K562 (cell line): Measurements from ENCODE around the gene ABR. TPM values are rescaled to one million over a fixed set of nuclear protein-coding genes. Genes with fewer than 3 reads are reported as not detected.

Source experiments
- ATAC-seq: fragments of 200-7000 bp; cut with Tn5 transposase; 3 replicates; pipeline ENCODE4 v1.9.1; 2020; ENCODE audit warnings: moderate library complexity
- BruUV-seq: library from RNA; stranded (reverse); fragments of 400-500 nt; replicated peaks from 2 replicates; lab custom pipeline; 2021; lab: Mats Ljungman, UMichigan
- CTCF ChIA-PET: fragments of 300-600 bp; formaldehyde crosslinking; extraction: SDS; loops from one replicate; lab custom pipeline; 2021; ENCODE audit warnings: low intra/inter-chr PET ratio; lab: Yijun Ruan, JAX
- POLR2A ChIA-PET: fragments of 300-600, 350-650 bp; sonication (Branson Sonifier 250); formaldehyde crosslinking; extraction: SDS; loops from one replicate; lab custom pipeline; 2021; ENCODE audit warnings: antibody characterized with exemption, inconsistent platforms; lab: Yijun Ruan, JAX
- DNase-seq, 4 experiments: peaks; one replicate each; pipeline versions ENCODE4 v3.0.0 to v3.0.0-alpha.2; 2011 to 2018; ENCODE audit warnings: low spot score in 3 of 4, mixed read lengths in 3 of 4; ENCODE audit errors: extremely low read depth in 1 of 4
- FAIRE-seq: peaks from 2 replicates; lab custom pipeline; 2011; peaks lifted over from hg19 to GRCh38; lab: Jason Lieb, UNC
- H2AFZ ChIP-seq: 2 replicates; pipeline ENCODE4 v1.6.0; 2011; ENCODE audit warnings: low read depth, low read length, control low read depth, inconsistent platforms
- H3K27ac ChIP-seq: fragments of 200-600 bp; 3 replicates; pipeline ENCODE4 v1.8.0; 2011; ENCODE audit warnings: low read depth, mild to moderate bottlenecking, control low read depth, inconsistent platforms, low read length, moderate library complexity, mixed read lengths; ENCODE audit errors: extremely low read depth
- H3K27me3 ChIP-seq, 2 experiments: fragments of 300-600 bp in 1 of 2; 2 replicates in 1 of 2; 3 replicates in 1 of 2; pipeline versions ENCODE4 v1.6.0 to v1.8.0; 2011; ENCODE audit warnings: inconsistent platforms in 2 of 2, low read length in 2 of 2, mild to moderate bottlenecking in 1 of 2, mixed read lengths in 1 of 2, moderate library complexity in 1 of 2; ENCODE audit not compliant: control insufficient read depth in 2 of 2, insufficient read depth in 2 of 2
- H3K36me3 ChIP-seq: fragments of 300-600 bp; 3 replicates; pipeline ENCODE4 v1.8.0; 2011; ENCODE audit warnings: mild to moderate bottlenecking, low read length, inconsistent platforms; ENCODE audit not compliant: control insufficient read depth, insufficient read depth
- H3K4me1 ChIP-seq, 2 experiments: fragments of 200-600 bp in 1 of 2; replicated peaks in 1 of 2; 2 replicates in 1 of 2; 3 replicates in 1 of 2; pipeline versions ENCODE4 v1.5.1 to v1.8.0; 2011; ENCODE audit warnings: inconsistent platforms in 2 of 2, low read length in 2 of 2, mild to moderate bottlenecking in 1 of 2, mixed read lengths in 1 of 2, moderate library complexity in 1 of 2; ENCODE audit not compliant: control insufficient read depth in 2 of 2, insufficient read depth in 2 of 2
- H3K4me2 ChIP-seq: 2 replicates; pipeline ENCODE4 v1.6.1; 2011; ENCODE audit warnings: low read length, control low read depth, inconsistent platforms, mixed read lengths; ENCODE audit not compliant: insufficient read depth
- H3K4me3 ChIP-seq: fragments of 200-600 bp; sonication (generic), shearing (Covaris generic); 2 replicates; pipeline ENCODE4 v1.5.1; 2016; ENCODE audit warnings: control low read depth, inconsistent platforms
- H3K79me2 ChIP-seq: fragments of 200-600 bp; 3 replicates; pipeline ENCODE4 v1.8.0; 2011; ENCODE audit warnings: low read length, inconsistent platforms; ENCODE audit not compliant: control insufficient read depth, insufficient read depth
- H3K9ac ChIP-seq, 2 experiments: 2 replicates each; pipeline versions ENCODE4 v1.6.0 to v1.6.1; 2011; ENCODE audit warnings: low read depth in 2 of 2, low read length in 2 of 2, control low read depth in 1 of 2, inconsistent platforms in 1 of 2, mild to moderate bottlenecking in 1 of 2, mixed read lengths in 1 of 2; ENCODE audit not compliant: insufficient read depth in 1 of 2
- H3K9me1 ChIP-seq: one replicate; pipeline ENCODE4 v1.6.0; 2011; ENCODE audit warnings: inconsistent platforms, mild to moderate bottlenecking, low read length, moderate library complexity; ENCODE audit not compliant: control insufficient read depth, insufficient read depth
- H3K9me3 ChIP-seq: replicated peaks from 2 replicates; pipeline ENCODE4 v1.5.1; 2011; ENCODE audit warnings: low read depth, low read length, inconsistent platforms; ENCODE audit not compliant: control insufficient read depth, insufficient read depth
- H4K20me1 ChIP-seq: replicated peaks from 2 replicates; pipeline ENCODE4 v1.6.1; 2011; ENCODE audit warnings: low read length, inconsistent platforms, mixed read lengths; ENCODE audit not compliant: control insufficient read depth, insufficient read depth
- CEBPB ChIP-seq: fragments of 450-650 bp; IDR thresholded peaks from 2 replicates; pipeline ENCODE4 v1.6.1; 2016; ENCODE audit warnings: missing genetic modification characterization, missing compliant biosample characterization
- CGGBP1 ChIP-seq: fragments of 250-450 bp; sonication (Bioruptor Pico); IDR thresholded peaks from 2 replicates; pipeline ENCODE4 v1.9.0; 2021; ENCODE audit warnings: mild to moderate bottlenecking
- CHD1 ChIP-seq: fragments of 200-600 bp; sonication (generic); IDR thresholded peaks from one replicate; pipeline ENCODE4 v1.6.1; 2012; ENCODE audit warnings: mild to moderate bottlenecking, moderate library complexity, low read length, inconsistent platforms
- PTRF ChIP-seq: fragments of 450-650 bp; IDR thresholded peaks from 2 replicates; pipeline ENCODE4 v1.6.1; 2016; ENCODE audit warnings: mild to moderate bottlenecking, missing genetic modification characterization, missing compliant biosample characterization
- PYGO2 ChIP-seq: fragments of 450-650 bp; IDR thresholded peaks from 2 replicates; pipeline ENCODE4 v1.6.1; 2016; ENCODE audit warnings: mild to moderate bottlenecking, missing genetic modification characterization, moderate library complexity, missing compliant biosample characterization
- TAL1 ChIP-seq: fragments of 450-650 bp; IDR thresholded peaks from 2 replicates; pipeline ENCODE4 v1.6.1; 2016; ENCODE audit warnings: mild to moderate bottlenecking
- ZBTB26 ChIP-seq: fragments of 450-650 bp; formaldehyde crosslinking; IDR thresholded peaks from 2 replicates; pipeline ENCODE4 v1.4.0; 2022; ENCODE audit warnings: missing genetic modification characterization
- ZBTB33 ChIP-seq: sonication (generic); formaldehyde crosslinking; IDR thresholded peaks from 2 replicates; pipeline ENCODE4 v1.8.1; 2023; ENCODE audit warnings: mild to moderate bottlenecking, missing genetic modification reagents
- ZEB2 ChIP-seq: fragments of 450-650 bp; IDR thresholded peaks from 2 replicates; pipeline ENCODE4 v1.6.1; 2016
- ZNF551 ChIP-seq: fragments of 250-450 bp; sonication (Bioruptor Pico); IDR thresholded peaks from 2 replicates; pipeline ENCODE4 v1.5.0; 2021; ENCODE audit warnings: mild to moderate bottlenecking, moderate library complexity
- ZNF707 ChIP-seq: fragments of 250-450 bp; sonication (Bioruptor Pico); conservative IDR thresholded peaks from 2 replicates; pipeline ENCODE4 v1.8.0; 2022; ENCODE audit warnings: inconsistent platforms, mild to moderate bottlenecking, moderate library complexity
- WGBS: fragments of 100-300 bp; shearing (Covaris generic); methylation state at CpG from one replicate; pipeline ENCODE4 v1.1.6; 2016; ENCODE audit warnings: low coverage, mixed read lengths; ENCODE audit not compliant: insufficient coverage; ENCODE audit errors: missing lambda C conversion rate; 5-methylcytosine and 5-hydroxymethylcytosine counted together
- in situ Hi-C: fragments of 300-500 bp; cut with MboI; formaldehyde crosslinking; loops from 4 replicates; pipeline ENCODE4 v1.15.0; 2018; ENCODE audit warnings: inconsistent platforms, mixed read lengths
- intact Hi-C: fragments of 100-400 bp; cut with micrococcal nuclease; formaldehyde crosslinking; loops from 2 replicates; pipeline ENCODE4 v1.14.2; 2022
- polyA plus RNA-seq, 8 experiments: library from polyadenylated mRNA; depleted of rRNA in 4 of 8; stranded (reverse) in 5 of 8; unstranded in 3 of 8; fragments of >200 nt; fragmentation: Nextera tagmentation in 2 of 8; fragmentation: Illumina TruSeq in 1 of 8; extraction: Ambion mirVana in 2 of 8; extraction: Trizol in 1 of 8; gene quantifications; 2 replicates each; pipeline versions ENCODE4 v1.2.1 to v1.2.3, GENCODE V29; 2011 to 2014; ENCODE audit warnings: inconsistent platforms in 1 of 8, missing spikeins in 1 of 8
- total RNA-seq, 7 experiments: library from RNA; depleted of rRNA in 6 of 7; stranded (reverse); fragments of >200 nt in 6 of 7; fragmentation: Illumina TruSeq in 2 of 7; extraction: Trizol in 2 of 7; gene quantifications; 2 replicates each; pipeline versions ENCODE4 v1.2.1 to v1.2.3, GENCODE V29; 2011 to 2021; ENCODE audit warnings: low replicate concordance in 1 of 7

ABR gene
- total and polyA plus RNA-seq, 9 of the 15 experiments (the other 6 are each of a cell fraction or from before 2014, with no cell fraction given): 0.07 to 1.6 (median 0.37) TPM; not detected in 1

GRCh38 chr17:986322-986929 is 193.4 kb downstream of the ABR start:
- no peaks in the 10 kb centered on the region for H4K20me1 ChIP-seq
- H3K9me3 ChIP-seq: no peaks in the 10 kb centered on the region
- FAIRE-seq (no peak), ATAC-seq (no peak), DNase-seq (no peak)
- WGBS: 10% methylated on average over 6 of the region's 6 CpGs
- no peaks in the 10 kb centered on the region for H3K36me3 ChIP-seq
- no peaks in the 10 kb centered on the region for H3K79me2 ChIP-seq
- ChIA-PET CTCF (no interaction called here), POLR2A (no interaction called here)
- H3K9me1 ChIP-seq: no peaks in the 10 kb centered on the region
- no peaks in the 10 kb centered on the region; a peak in 1 of 5 replicates for H3K4me1 ChIP-seq
- no peak overlapping the region for H3K9ac ChIP-seq
- no peak overlapping the region for H2AFZ ChIP-seq
- in situ Hi-C loops (loop anchor here (5.0 to 10.0 kb wide), 2 partner anchors 199 to 562 kb away; no protein-coding TSS in a partner anchor), intact Hi-C loops (no loop called here)
- BruUV-seq: no TSS peak
- H3K27me3 ChIP-seq: peaks cover 0 to 23% of the 10 kb centered on the region in 2 experiments; a peak in 3 of 5 replicates
- no peak overlapping the region for H3K4me2 ChIP-seq
- TF ChIP-seq ZNF707 (CRISPR knock-in tag) (no peak), CHD1 (no peak), PTRF (no peak), TAL1 (no peak), ZBTB33 (CRISPR knock-in tag) (no peak), CGGBP1 (no peak), PYGO2 (no peak), ZEB2 (no peak), CEBPB (tag) (no peak), ZNF551 (CRISPR knock-in tag) (no peak), ZBTB26 (no peak)
- H3K27ac ChIP-seq: no peak overlapping the region
- no peak overlapping the region for H3K4me3 ChIP-seq
